ENCODE measurements around the gene ATE1.

Gene ATE1

DNA sequence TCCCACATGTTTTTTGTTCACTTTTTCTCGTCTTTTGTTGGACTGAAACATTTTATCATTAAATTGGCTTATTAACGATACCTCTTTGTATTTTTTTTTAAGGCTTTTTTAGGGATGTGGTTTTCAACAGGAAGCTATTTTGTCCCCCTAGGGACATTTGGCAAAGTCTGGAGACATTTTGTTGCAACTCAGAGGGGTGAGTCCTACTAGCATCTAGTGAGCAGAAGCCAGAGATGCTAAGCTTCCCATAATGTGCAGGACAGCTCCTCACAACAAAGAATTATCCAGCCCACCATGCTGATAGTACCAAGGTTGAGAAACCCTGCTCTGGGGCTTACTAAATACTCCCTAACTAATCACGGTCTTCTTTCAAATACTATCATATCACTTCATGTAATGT is 63.2 kb downstream of the ATE1 start:
- no peaks in the 10 kb centered on the region for H3K9me3 ChIP-seq (ENCODE audit: low read length)

DNA sequence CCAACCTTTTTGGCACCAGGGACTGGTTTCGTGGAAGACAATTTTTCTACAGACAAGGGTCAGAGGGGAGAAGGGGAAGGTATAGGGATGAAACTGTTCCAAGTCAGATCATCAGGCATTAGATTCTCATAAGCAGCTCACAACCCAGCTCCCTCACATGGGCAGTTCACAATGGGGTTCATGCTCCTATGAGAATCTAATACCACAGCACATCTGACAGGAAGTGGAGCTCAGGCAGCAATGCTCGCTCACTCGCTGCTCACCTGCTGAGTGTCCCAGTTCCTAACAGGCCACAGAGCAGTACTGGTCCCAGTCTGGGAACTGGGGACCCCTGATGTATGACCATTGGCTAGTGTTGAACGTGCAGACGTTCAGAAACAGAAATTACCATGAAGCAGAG is 63.7 kb downstream of the ATE1 start:
- peaks cover 27% of the 10 kb centered on the region for H3K36me3 ChIP-seq (ENCODE audit: insufficient read depth, low read length)

More for the DNA sequence above, 63.2 kb downstream of the ATE1 start:
- H3K4me3 ChIP-seq (ENCODE audit: low read depth, low read length, poor library complexity, severe bottlenecking): no peak overlapping the region
- no peaks in the 10 kb centered on the region for H3F3A ChIP-seq (ENCODE audit: insufficient read depth, low read length)
- no peaks in the 10 kb centered on the region for H3K9me2 ChIP-seq (ENCODE audit: low read depth, low read length)
- H3K4me1 ChIP-seq (ENCODE audit: insufficient read depth, low read length, severe bottlenecking): no peaks in the 10 kb centered on the region
- no peak overlapping the region for H3K4me2 ChIP-seq (ENCODE audit: low read length)
- H3K9ac ChIP-seq (ENCODE audit: low read length): no peak overlapping the region
- H4K20me1 ChIP-seq (ENCODE audit: insufficient read depth, low read length): no peaks in the 10 kb centered on the region
- no peaks in the 10 kb centered on the region for H3K79me2 ChIP-seq (ENCODE audit: insufficient read depth, low read length)
- H3K27me3 ChIP-seq (ENCODE audit: insufficient read depth, low read length): no peaks in the 10 kb centered on the region
- H3K27ac ChIP-seq (ENCODE audit: low read depth, low read length, poor library complexity, severe bottlenecking): no peak overlapping the region
- H3K36me3 ChIP-seq (ENCODE audit: insufficient read depth, low read length): peaks cover 32% of the 10 kb centered on the region
- no peak overlapping the region for H2AFZ ChIP-seq (ENCODE audit: low read length)
- no peak for TF ChIP-seq EZH2 (IDR thresholded peaks at IDR 0.05; ENCODE audit: borderline replicate concordance, low read length)
- TF ChIP-seq, protein P1, sequence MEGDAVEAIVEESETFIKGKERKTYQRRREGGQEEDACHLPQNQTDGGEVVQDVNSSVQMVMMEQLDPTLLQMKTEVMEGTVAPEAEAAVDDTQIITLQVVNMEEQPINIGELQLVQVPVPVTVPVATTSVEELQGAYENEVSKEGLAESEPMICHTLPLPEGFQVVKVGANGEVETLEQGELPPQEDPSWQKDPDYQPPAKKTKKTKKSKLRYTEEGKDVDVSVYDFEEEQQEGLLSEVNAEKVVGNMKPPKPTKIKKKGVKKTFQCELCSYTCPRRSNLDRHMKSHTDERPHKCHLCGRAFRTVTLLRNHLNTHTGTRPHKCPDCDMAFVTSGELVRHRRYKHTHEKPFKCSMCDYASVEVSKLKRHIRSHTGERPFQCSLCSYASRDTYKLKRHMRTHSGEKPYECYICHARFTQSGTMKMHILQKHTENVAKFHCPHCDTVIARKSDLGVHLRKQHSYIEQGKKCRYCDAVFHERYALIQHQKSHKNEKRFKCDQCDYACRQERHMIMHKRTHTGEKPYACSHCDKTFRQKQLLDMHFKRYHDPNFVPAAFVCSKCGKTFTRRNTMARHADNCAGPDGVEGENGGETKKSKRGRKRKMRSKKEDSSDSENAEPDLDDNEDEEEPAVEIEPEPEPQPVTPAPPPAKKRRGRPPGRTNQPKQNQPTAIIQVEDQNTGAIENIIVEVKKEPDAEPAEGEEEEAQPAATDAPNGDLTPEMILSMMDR (IDR thresholded peaks at IDR 0.05; ENCODE audit: low read length): no peak

DNA sequence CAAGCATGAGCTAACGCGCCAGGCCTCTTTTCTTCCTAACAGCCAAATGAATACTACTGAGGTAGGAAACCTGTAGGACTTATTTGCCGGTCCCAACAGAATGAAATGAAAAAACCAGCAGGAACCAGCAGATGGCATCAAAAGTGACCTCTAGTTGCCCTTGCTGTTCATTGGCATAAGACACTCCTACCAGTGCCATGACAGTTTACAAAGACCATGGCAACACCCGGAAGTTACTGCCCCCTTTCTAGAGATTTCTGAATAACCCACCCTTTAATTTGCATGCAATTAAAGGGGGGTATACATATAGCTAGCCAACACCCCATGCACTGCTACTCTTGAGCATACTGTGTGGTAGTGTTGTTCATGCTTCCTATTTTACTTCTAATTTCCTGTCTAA is 65.2 kb downstream of the ATE1 start:
- Histone ChIP-seq H4K20me1 (ENCODE audit: insufficient read depth, low read length) (no peaks in the 10 kb centered on the region), H3K79me2 (ENCODE audit: insufficient read depth, low read length) (no peaks in the 10 kb centered on the region), H3F3A (ENCODE audit: insufficient read depth, low read length) (no peaks in the 10 kb centered on the region), H3K9me2 (ENCODE audit: low read depth, low read length) (no peaks in the 10 kb centered on the region), H3K27me3 (ENCODE audit: insufficient read depth, low read length) (no peaks in the 10 kb centered on the region), H3K9ac (ENCODE audit: low read length) (no peak overlapping the region), H2AFZ (ENCODE audit: low read length) (no peak overlapping the region), H3K9me3 (ENCODE audit: low read length) (no peaks in the 10 kb centered on the region), H3K4me3 (ENCODE audit: low read depth, low read length, poor library complexity, severe bottlenecking) (no peak overlapping the region), H3K4me2 (ENCODE audit: low read length) (no peak overlapping the region), H3K4me1 (ENCODE audit: insufficient read depth, low read length, severe bottlenecking) (no peaks in the 10 kb centered on the region), H3K36me3 (ENCODE audit: insufficient read depth, low read length) (peaks cover 21% of the 10 kb centered on the region), H3K27ac (ENCODE audit: low read depth, low read length, poor library complexity, severe bottlenecking) (no peak overlapping the region)
- TF ChIP-seq, protein P1 (IDR thresholded peaks at IDR 0.05; ENCODE audit: low read length): no peak
- TF ChIP-seq EZH2 (IDR thresholded peaks at IDR 0.05; ENCODE audit: borderline replicate concordance, low read length): no peak

More for the DNA sequence above, 63.7 kb downstream of the ATE1 start:
- no peak overlapping the region for H3K4me3 ChIP-seq (ENCODE audit: low read depth, low read length, poor library complexity, severe bottlenecking)
- H3K4me1 ChIP-seq (ENCODE audit: insufficient read depth, low read length, severe bottlenecking): no peaks in the 10 kb centered on the region
- no peak for TF ChIP-seq EZH2 (IDR thresholded peaks at IDR 0.05; ENCODE audit: borderline replicate concordance, low read length)
- TF ChIP-seq, protein P1 (IDR thresholded peaks at IDR 0.05; ENCODE audit: low read length): no peak
- H3K79me2 ChIP-seq (ENCODE audit: insufficient read depth, low read length): no peaks in the 10 kb centered on the region
- H3K9me2 ChIP-seq (ENCODE audit: low read depth, low read length): no peaks in the 10 kb centered on the region
- no peaks in the 10 kb centered on the region for H4K20me1 ChIP-seq (ENCODE audit: insufficient read depth, low read length)
- H3K9ac ChIP-seq (ENCODE audit: low read length): no peak overlapping the region
- H3K9me3 ChIP-seq (ENCODE audit: low read length): no peaks in the 10 kb centered on the region
- H2AFZ ChIP-seq (ENCODE audit: low read length): no peak overlapping the region
- no peaks in the 10 kb centered on the region for H3K27me3 ChIP-seq (ENCODE audit: insufficient read depth, low read length)
- no peak overlapping the region for H3K4me2 ChIP-seq (ENCODE audit: low read length)
- no peak overlapping the region for H3K27ac ChIP-seq (ENCODE audit: low read depth, low read length, poor library complexity, severe bottlenecking)
- H3F3A ChIP-seq (ENCODE audit: insufficient read depth, low read length): no peaks in the 10 kb centered on the region

Data from OCI-LY1 (cell line).